Measurements from ENCODE around the gene SELENOP. TPM values are rescaled to one million over a fixed set of nuclear protein-coding genes. Genes with fewer than 3 reads are reported as not detected.

The SELENOP gene
- total RNA-seq, 2 donors from 2014 or later, result 0.38 TPM; not detected in 1

DNA sequence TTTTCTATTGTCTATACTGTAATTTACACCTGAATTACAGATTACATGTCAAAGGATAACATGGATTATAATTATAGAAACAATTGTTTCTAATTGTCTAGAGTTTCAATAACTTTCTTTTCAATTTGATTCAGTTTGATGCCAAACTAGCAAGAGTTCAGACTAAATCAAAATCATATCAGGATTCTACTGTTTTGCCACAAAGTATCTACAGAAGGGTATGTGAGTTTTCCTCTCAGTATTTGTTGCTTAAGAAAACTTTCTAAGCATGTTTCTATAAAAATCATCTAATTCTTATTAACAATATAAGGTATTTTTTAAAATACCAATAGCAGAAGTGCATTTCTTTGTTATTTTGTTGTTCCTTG, 12.5 kb downstream of the SELENOP start:
- ATAC-seq, result no peak
- H3K4me3 Mint-ChIP-seq, result no peak overlapping the region
- no peak for DNase-seq (ENCODE audit: low spot score)
- no peaks in the 10 kb centered on the region for H3K4me1 Mint-ChIP-seq (ENCODE audit: low read depth in 2 of 2)
- H3K27ac Mint-ChIP-seq, result no peak overlapping the region
- H3K9me3 Mint-ChIP-seq, result no peaks in the 10 kb centered on the region
- H3K36me3 Mint-ChIP-seq, result peaks cover 17% of the 10 kb centered on the region
- no peaks in the 10 kb centered on the region for H3K27me3 Mint-ChIP-seq

GRCh38 chr5:42798284-42799240, 13.1 kb downstream of the SELENOP start:
- Mint-ChIP-seq H3K9me3 (no peaks in the 10 kb centered on the region), H3K4me1 (ENCODE audit: low read depth in 2 of 2) (no peaks in the 10 kb centered on the region), H3K36me3 (peaks cover 24% of the 10 kb centered on the region), H3K27ac (no peak overlapping the region), H3K27me3 (no peaks in the 10 kb centered on the region), H3K4me3 (no peak overlapping the region)
- ATAC-seq (no peak), DNase-seq (ENCODE audit: low spot score) (no peak)

GRCh38 chr5:42791151-42791550, 20.5 kb downstream of the SELENOP start:
- ATAC-seq (no peak), DNase-seq (ENCODE audit: low spot score) (no peak)
- Mint-ChIP-seq H3K36me3 (peaks cover 31% of the 10 kb centered on the region), H3K4me1 (ENCODE audit: low read depth in 2 of 2) (no peaks in the 10 kb centered on the region), H3K4me3 (no peak overlapping the region), H3K27me3 (peaks cover 0 to 4% of the 10 kb centered on the region in 2 donors), H3K27ac (no peak overlapping the region), H3K9me3 (peaks cover 11% of the 10 kb centered on the region)

DNA sequence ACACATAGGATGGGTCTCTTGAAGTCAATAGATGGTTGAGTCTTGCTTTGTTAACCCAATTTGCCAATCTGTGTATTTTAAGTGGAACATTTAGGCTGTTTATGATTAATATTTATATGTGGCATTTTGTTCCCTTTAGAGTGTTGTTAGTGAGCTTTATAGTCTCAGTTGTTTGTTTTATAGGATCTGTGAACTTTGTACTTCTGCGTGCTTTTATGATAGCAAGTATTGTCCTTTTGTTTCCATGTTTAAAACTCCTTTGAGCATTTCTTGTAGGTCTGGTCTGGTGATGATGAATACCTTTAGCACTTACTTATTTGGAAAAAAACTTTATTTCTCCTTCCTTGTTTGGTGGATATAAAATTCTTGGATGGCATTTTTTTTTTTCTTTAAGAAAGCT, 23.8 kb downstream of the SELENOP start:
- Mint-ChIP-seq H3K4me3 (no peak overlapping the region), H3K4me1 (ENCODE audit: low read depth in 2 of 2) (no peaks in the 10 kb centered on the region), H3K36me3 (peaks cover 35% of the 10 kb centered on the region), H3K27ac (no peak overlapping the region), H3K27me3 (peaks cover 0 to 4% of the 10 kb centered on the region in 2 donors), H3K9me3 (peaks cover 11% of the 10 kb centered on the region)
- DNase-seq (ENCODE audit: low spot score) (no peak), ATAC-seq (no peak)

DNA sequence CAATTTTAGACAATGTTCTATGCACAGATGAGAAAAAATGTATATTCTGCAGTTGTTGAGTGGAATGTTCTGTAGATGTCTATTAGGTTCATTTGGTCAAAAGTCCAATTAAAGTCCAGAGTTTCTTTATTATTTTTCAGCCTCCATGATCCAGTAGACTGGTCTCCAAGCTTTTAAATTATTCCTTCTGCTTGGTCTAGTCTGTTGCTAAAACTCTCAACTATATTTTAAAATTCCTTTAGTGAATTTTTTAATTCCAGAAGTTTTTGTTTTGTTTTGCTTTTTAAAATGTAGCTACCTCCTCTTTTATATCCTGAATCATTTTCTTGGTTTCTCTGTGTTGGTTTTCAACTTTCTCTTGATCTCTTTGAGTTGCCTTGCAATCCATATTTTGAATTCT, 24.6 kb downstream of the SELENOP start:
- no peaks in the 10 kb centered on the region for H3K4me1 Mint-ChIP-seq (ENCODE audit: low read depth in 2 of 2)
- ATAC-seq (no peak), DNase-seq (ENCODE audit: low spot score) (no peak)
- H3K4me3 Mint-ChIP-seq, result no peak overlapping the region
- peaks cover 0 to 4% of the 10 kb centered on the region in 2 donors for H3K27me3 Mint-ChIP-seq
- H3K36me3 Mint-ChIP-seq, result peaks cover 35% of the 10 kb centered on the region
- H3K27ac Mint-ChIP-seq, result no peak overlapping the region
- peaks cover 11% of the 10 kb centered on the region for H3K9me3 Mint-ChIP-seq

GRCh38 chr5:42785756-42786155, 25.9 kb downstream of the SELENOP start:
- Mint-ChIP-seq H3K4me3 (no peak overlapping the region), H3K4me1 (ENCODE audit: low read depth in 2 of 2) (no peaks in the 10 kb centered on the region), H3K36me3 (peaks cover 35% of the 10 kb centered on the region), H3K27me3 (peaks cover 0 to 4% of the 10 kb centered on the region in 2 donors), H3K27ac (no peak overlapping the region), H3K9me3 (peaks cover 11% of the 10 kb centered on the region)
- ATAC-seq, result no peak
- no peak for DNase-seq (ENCODE audit: low spot score)

GRCh38 chr5:42784132-42784531, 27.6 kb downstream of the SELENOP start:
- H3K36me3 Mint-ChIP-seq, result peaks cover 33% of the 10 kb centered on the region
- no peaks in the 10 kb centered on the region for H3K4me1 Mint-ChIP-seq (ENCODE audit: low read depth in 2 of 2)
- H3K9me3 Mint-ChIP-seq, result peaks cover 11% of the 10 kb centered on the region
- DNase-seq (ENCODE audit: low spot score) (no peak), ATAC-seq (no peak)
- H3K27me3 Mint-ChIP-seq, result peaks cover 0 to 2% of the 10 kb centered on the region in 2 donors
- H3K27ac Mint-ChIP-seq, result no peak overlapping the region
- no peak overlapping the region for H3K4me3 Mint-ChIP-seq

- no peaks in the 10 kb centered on the region for H3K4me1 Mint-ChIP-seq (ENCODE audit: low read depth in 2 of 2)
- peaks cover 3% of the 10 kb centered on the region for H3K9me3 Mint-ChIP-seq
- peaks cover 18% of the 10 kb centered on the region for H3K36me3 Mint-ChIP-seq
- no peak overlapping the region for H3K4me3 Mint-ChIP-seq
- DNase-seq (ENCODE audit: low spot score), result no peak
- no peak overlapping the region for H3K27ac Mint-ChIP-seq
- no peak for ATAC-seq
- H3K27me3 Mint-ChIP-seq, result no peaks in the 10 kb centered on the region
These were observed 30.1 kb downstream of the SELENOP start for GRCh38 chr5:42781584-42781983.

- no peaks in the 10 kb centered on the region for H3K4me1 Mint-ChIP-seq (ENCODE audit: low read depth in 2 of 2)
- H3K36me3 Mint-ChIP-seq, result no peaks in the 10 kb centered on the region
- DNase-seq (ENCODE audit: low spot score) (no peak), ATAC-seq (no peak)
- H3K27ac Mint-ChIP-seq, result no peak overlapping the region
- no peaks in the 10 kb centered on the region for H3K27me3 Mint-ChIP-seq
- H3K4me3 Mint-ChIP-seq, result no peak overlapping the region
- no peaks in the 10 kb centered on the region for H3K9me3 Mint-ChIP-seq
These were observed 32.6 kb downstream of the SELENOP start for GRCh38 chr5:42779083-42779482.

- Mint-ChIP-seq H3K4me1 (ENCODE audit: low read depth in 2 of 2) (no peaks in the 10 kb centered on the region), H3K27me3 (no peaks in the 10 kb centered on the region), H3K4me3 (no peak overlapping the region), H3K36me3 (no peaks in the 10 kb centered on the region), H3K9me3 (no peaks in the 10 kb centered on the region), H3K27ac (no peak overlapping the region)
- no peak for ATAC-seq
- DNase-seq (ENCODE audit: low spot score), result no peak
These were observed 39.3 kb downstream of the SELENOP start for GRCh38 chr5:42772265-42772993.

- Mint-ChIP-seq H3K27ac (no peak overlapping the region), H3K36me3 (no peaks in the 10 kb centered on the region)
- no peak for ATAC-seq
These were observed 41.7 kb downstream of the SELENOP start for GRCh38 chr5:42770003-42770402.

DNA sequence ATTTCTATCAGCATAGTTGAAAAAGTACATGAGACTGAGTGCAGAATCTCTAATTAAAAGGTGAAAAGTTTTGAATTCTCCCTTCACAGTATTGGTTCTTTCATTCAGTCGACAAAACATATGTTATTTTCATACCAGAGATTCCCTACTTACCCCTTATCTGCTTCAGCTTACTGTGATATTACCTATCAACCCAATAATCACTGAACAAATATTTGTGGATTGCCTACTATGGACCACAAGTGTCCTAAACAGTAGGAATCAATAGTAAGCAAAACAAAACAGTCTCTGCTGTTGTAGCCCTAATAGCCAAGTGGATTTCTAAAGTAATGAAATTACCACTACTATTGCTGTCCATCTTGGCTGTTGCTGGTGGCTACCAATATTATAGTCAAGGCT, 43.6 kb downstream of the SELENOP start:
- Mint-ChIP-seq H3K27ac (no peak overlapping the region), H3K36me3 (peaks cover 4% of the 10 kb centered on the region), H3K27me3 (peaks cover 0 to 2% of the 10 kb centered on the region in 2 donors), H3K4me1 (ENCODE audit: low read depth in 2 of 2) (no peaks in the 10 kb centered on the region), H3K4me3 (no peak overlapping the region), H3K9me3 (no peaks in the 10 kb centered on the region)
- ATAC-seq (no peak), DNase-seq (ENCODE audit: low spot score) (no peak)

More at GRCh38 chr5:42770003-42770402, 41.7 kb downstream of the SELENOP start:
- no peak for DNase-seq (ENCODE audit: low spot score)
- H3K9me3 Mint-ChIP-seq, result no peaks in the 10 kb centered on the region
- H3K27me3 Mint-ChIP-seq, result no peaks in the 10 kb centered on the region
- H3K4me1 Mint-ChIP-seq (ENCODE audit: low read depth in 2 of 2), result no peaks in the 10 kb centered on the region
- no peak overlapping the region for H3K4me3 Mint-ChIP-seq

DNA sequence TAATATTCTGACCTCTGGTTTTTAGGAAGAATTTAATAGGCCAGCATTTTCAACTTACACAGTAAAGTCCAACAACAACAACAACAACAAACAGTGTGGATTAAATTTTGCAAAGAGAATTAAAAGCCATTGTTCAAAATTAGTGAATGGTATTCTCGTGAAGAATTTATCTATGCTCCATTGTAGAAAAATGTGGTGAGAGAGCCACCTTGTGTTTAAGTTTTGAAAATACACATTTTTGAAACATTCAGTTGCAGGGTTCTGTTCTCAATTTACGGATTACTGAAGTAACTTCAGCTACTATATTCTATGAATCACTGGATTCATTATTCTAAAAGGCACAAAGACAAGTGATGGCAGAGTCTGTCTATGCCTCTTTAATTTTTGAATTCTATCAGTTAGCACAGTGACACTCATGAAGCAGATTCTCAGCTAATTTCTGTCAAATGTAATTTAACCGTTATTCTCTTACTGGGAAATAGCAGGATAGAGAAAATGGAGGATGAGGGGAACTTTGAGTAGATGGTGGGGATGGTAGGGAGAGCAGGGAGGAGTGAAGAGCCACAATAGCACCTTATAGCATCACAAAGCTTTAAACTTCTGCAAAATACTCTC, 44.1 kb downstream of the SELENOP start:
- peaks cover 4% of the 10 kb centered on the region for H3K36me3 Mint-ChIP-seq
- ATAC-seq, result no peak
- no peak overlapping the region for H3K4me3 Mint-ChIP-seq
- DNase-seq (ENCODE audit: low spot score), result no peak
- no peak overlapping the region for H3K27ac Mint-ChIP-seq
- no peaks in the 10 kb centered on the region for H3K9me3 Mint-ChIP-seq
- peaks cover 0 to 2% of the 10 kb centered on the region in 2 donors for H3K27me3 Mint-ChIP-seq
- no peaks in the 10 kb centered on the region for H3K4me1 Mint-ChIP-seq (ENCODE audit: low read depth in 2 of 2)

DNA sequence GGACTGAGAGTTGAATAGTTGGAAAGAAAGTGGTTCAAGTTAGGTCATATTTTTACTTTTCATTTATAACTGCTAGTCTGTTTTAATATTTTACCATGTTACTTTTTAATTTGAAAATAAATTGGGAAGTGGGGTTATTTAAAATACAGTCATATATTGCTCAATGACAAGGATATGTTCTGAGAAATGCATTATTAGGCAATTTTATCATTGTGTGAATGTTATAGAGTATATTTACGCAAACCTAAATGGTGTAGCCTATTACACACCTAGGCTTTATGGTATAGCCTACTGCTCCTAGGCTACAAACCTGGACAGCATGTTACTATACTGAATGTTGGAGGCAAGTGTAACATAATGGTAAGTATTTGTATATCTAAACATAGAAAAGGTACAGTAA, 49.9 kb downstream of the SELENOP start:
- Mint-ChIP-seq H3K4me1 (ENCODE audit: low read depth in 2 of 2) (peaks cover 7 to 9% of the 10 kb centered on the region in 2 donors), H3K27ac (no peak overlapping the region), H3K4me3 (no peak overlapping the region), H3K9me3 (no peaks in the 10 kb centered on the region), H3K27me3 (peaks cover 0 to 4% of the 10 kb centered on the region in 2 donors), H3K36me3 (peaks cover 4% of the 10 kb centered on the region)
- DNase-seq (ENCODE audit: low spot score) (no peak), ATAC-seq (no peak)

Measured in natural killer cell treated with Interleukin-12 subunit alpha and Interleukin-12 subunit beta and Interleukin-15 and Interleukin-18, amount 100 ng/mL, for 72 hours (primary cell).